DND-41 (cell line): Measurements from ENCODE around the gene FRMD7.

ENCODE experiments used
- EZH2 ChIP-seq: IDR thresholded peaks from 3 replicates; pipeline ENCODE4 v1.6.1; 2012; ENCODE audit warnings: borderline replicate concordance, low read depth, mild to moderate bottlenecking, moderate library complexity, low read length, inconsistent platforms; ENCODE audit not compliant: severe bottlenecking
- TF ChIP-seq, protein P1 (sequence below): IDR thresholded peaks from 2 replicates; pipeline ENCODE4 v1.5.1; 2012; ENCODE audit warnings: borderline replicate concordance, low read length, moderate library complexity, mild to moderate bottlenecking; ENCODE audit not compliant: poor library complexity, severe bottlenecking; ENCODE audit errors: extremely low read depth

DNA sequence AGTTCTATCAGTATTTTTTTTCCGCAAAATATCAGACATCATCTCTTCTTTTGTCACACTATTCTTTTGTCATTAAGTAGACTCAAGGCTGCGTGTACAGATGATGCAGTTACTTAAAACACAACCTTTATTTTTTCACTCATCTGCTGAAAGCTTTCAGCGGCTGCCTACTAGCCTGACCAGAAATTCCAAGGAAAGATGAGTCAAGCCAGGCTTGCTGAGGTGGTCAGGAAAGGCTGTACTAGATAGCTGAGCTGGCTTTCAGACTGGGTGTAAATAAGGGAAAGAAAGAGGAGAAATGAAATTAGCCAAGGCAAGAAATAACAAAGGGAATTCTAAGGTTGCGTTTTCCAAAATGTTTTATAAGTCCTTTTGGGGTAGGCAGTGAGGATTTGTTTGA, 86.8 kb downstream of the FRMD7 start:
- TF ChIP-seq, protein P1, sequence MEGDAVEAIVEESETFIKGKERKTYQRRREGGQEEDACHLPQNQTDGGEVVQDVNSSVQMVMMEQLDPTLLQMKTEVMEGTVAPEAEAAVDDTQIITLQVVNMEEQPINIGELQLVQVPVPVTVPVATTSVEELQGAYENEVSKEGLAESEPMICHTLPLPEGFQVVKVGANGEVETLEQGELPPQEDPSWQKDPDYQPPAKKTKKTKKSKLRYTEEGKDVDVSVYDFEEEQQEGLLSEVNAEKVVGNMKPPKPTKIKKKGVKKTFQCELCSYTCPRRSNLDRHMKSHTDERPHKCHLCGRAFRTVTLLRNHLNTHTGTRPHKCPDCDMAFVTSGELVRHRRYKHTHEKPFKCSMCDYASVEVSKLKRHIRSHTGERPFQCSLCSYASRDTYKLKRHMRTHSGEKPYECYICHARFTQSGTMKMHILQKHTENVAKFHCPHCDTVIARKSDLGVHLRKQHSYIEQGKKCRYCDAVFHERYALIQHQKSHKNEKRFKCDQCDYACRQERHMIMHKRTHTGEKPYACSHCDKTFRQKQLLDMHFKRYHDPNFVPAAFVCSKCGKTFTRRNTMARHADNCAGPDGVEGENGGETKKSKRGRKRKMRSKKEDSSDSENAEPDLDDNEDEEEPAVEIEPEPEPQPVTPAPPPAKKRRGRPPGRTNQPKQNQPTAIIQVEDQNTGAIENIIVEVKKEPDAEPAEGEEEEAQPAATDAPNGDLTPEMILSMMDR = no peak
- no peak for TF ChIP-seq EZH2
